WTC11 (cell line): ENCODE data around the gene SIAE. TPM values are rescaled to one million over a fixed set of nuclear protein-coding genes. Genes with fewer than 3 reads are reported as not detected.
"Not testable (repeated sequence)": the region's sequence is repeated elsewhere in the genome, so short reads cannot be mapped to it uniquely, and the experiment has no call there.

ENCODE experiments used
- ATAC-seq: fragments of 200-7000 bp; cut with Tn5 transposase; 2 replicates; pipeline ENCODE4 v1.10.0; 2021; ENCODE audit warnings: mild to moderate bottlenecking, moderate library complexity
- CTCF ChIA-PET: fragments of 300-600 bp; sonication (Branson Sonifier 250); formaldehyde crosslinking; loops from one replicate; lab custom pipeline; 2021; ENCODE audit warnings: antibody characterized with exemption; lab: Charles Lee
- POLR2A ChIA-PET: fragments of 350-600 bp; sonication (Branson Sonifier 250); formaldehyde crosslinking; loops from one replicate; lab custom pipeline; 2021; ENCODE audit warnings: antibody characterized with exemption; lab: Charles Lee
- DNase-seq: peaks from one replicate; pipeline ENCODE4 v3.0.0; 2021; ENCODE audit warnings: low spot score
- H3K27ac Mint-ChIP-seq: 2 replicates; pipeline ENCODE4 v1.8.0; 2021; ENCODE audit warnings: mixed read lengths
- H3K27me3 Mint-ChIP-seq: 2 replicates; pipeline ENCODE4 v1.8.0; 2021; ENCODE audit warnings: low read depth, mild to moderate bottlenecking, moderate library complexity, mixed read lengths
- H3K36me3 Mint-ChIP-seq: 2 replicates; pipeline ENCODE4 v1.8.0; 2021; ENCODE audit warnings: mixed read lengths
- H3K4me1 Mint-ChIP-seq: 2 replicates; pipeline ENCODE4 v1.8.0; 2022; ENCODE audit warnings: mixed read lengths
- H3K4me3 Mint-ChIP-seq: 2 replicates; pipeline ENCODE4 v1.8.0; 2021; ENCODE audit warnings: mild to moderate bottlenecking, moderate library complexity, mixed read lengths
- H3K9me3 Mint-ChIP-seq: 2 replicates; pipeline ENCODE4 v1.8.0; 2021; ENCODE audit warnings: mixed read lengths
- AFF4 ChIP-seq: sonication (generic); formaldehyde crosslinking; IDR thresholded peaks from 2 replicates; pipeline ENCODE4 v1.8.1; 2023; ENCODE audit warnings: mild to moderate bottlenecking, missing genetic modification reagents, borderline replicate concordance
- AR ChIP-seq: fragments of 250-450 bp; sonication (Bioruptor Pico); IDR thresholded peaks from 2 replicates; pipeline ENCODE4 v1.9.0; 2021; ENCODE audit warnings: mild to moderate bottlenecking
- CTCF ChIP-seq: fragments of 200-600 bp; IDR thresholded peaks from 2 replicates; pipeline ENCODE4 v1.8.0; 2022; ENCODE audit warnings: antibody characterized with exemption
- ETV6 ChIP-seq: sonication (generic); formaldehyde crosslinking; IDR thresholded peaks from 2 replicates; pipeline ENCODE4 v1.8.1; 2022; ENCODE audit warnings: mild to moderate bottlenecking, missing genetic modification reagents
- GRHL2 ChIP-seq: fragments of 250-450 bp; sonication (Bioruptor Pico); IDR thresholded peaks from 2 replicates; pipeline ENCODE4 v1.8.0; 2022; ENCODE audit warnings: mild to moderate bottlenecking, moderate library complexity; ENCODE audit not compliant: insufficient replicate concordance, severe bottlenecking
- HMGA2 ChIP-seq: fragments of 250-450 bp; sonication (Bioruptor Pico); IDR thresholded peaks from 2 replicates; pipeline ENCODE4 v1.4.0; 2021; ENCODE audit warnings: mild to moderate bottlenecking, moderate library complexity
- JAZF1 ChIP-seq: fragments of 250-450 bp; sonication (Bioruptor Pico); IDR thresholded peaks from 2 replicates; pipeline ENCODE4 v1.9.0; 2021; ENCODE audit warnings: moderate library complexity, mild to moderate bottlenecking, inconsistent platforms
- KAT7 ChIP-seq: sonication (generic); formaldehyde crosslinking; IDR thresholded peaks from 2 replicates; pipeline ENCODE4 v1.8.1; 2023; ENCODE audit warnings: missing genetic modification reagents, mild to moderate bottlenecking, borderline replicate concordance
- NFE2L1 ChIP-seq: sonication (generic); formaldehyde crosslinking; IDR thresholded peaks from 2 replicates; pipeline ENCODE4 v1.8.1; 2023; ENCODE audit warnings: missing genetic modification reagents
- NR1H2 ChIP-seq: sonication (generic); formaldehyde crosslinking; IDR thresholded peaks from 2 replicates; pipeline ENCODE4 v1.9.0; 2021; ENCODE audit warnings: mild to moderate bottlenecking, moderate library complexity, missing genetic modification reagents
- PRDM15 ChIP-seq: sonication (generic); formaldehyde crosslinking; IDR thresholded peaks from 2 replicates; pipeline ENCODE4 v1.8.0; 2022; ENCODE audit warnings: missing genetic modification reagents
- SP1 ChIP-seq: sonication (generic); formaldehyde crosslinking; conservative IDR thresholded peaks from 2 replicates; pipeline ENCODE4 v1.8.1; 2022; ENCODE audit warnings: missing genetic modification reagents
- ZMAT4 ChIP-seq: fragments of 250-450 bp; sonication (Bioruptor Pico); IDR thresholded peaks from 2 replicates; pipeline ENCODE4 v1.9.0; 2021; ENCODE audit warnings: mild to moderate bottlenecking
- ZNF423 ChIP-seq: fragments of 250-450 bp; sonication (Bioruptor Pico); IDR thresholded peaks from 2 replicates; pipeline ENCODE4 v2.1.2; 2022; ENCODE audit warnings: mild to moderate bottlenecking, moderate library complexity
- total RNA-seq: library from RNA; stranded (reverse); gene quantifications from 3 replicates; pipeline ENCODE4 v1.2.3, GENCODE V29; 2021

Gene SIAE
- total RNA-seq, 1 experiment from 2014 or later: 4.9 TPM

- TF ChIP-seq CTCF (no peak), JAZF1 (CRISPR knock-in tag) (no peak), ZMAT4 (CRISPR knock-in tag) (no peak), SP1 (CRISPR knock-in tag) (no peak)
- TF ChIP-seq, all 79 proteins: peak for 0
These were observed 65.4 kb downstream of the SIAE start (continued) for GRCh38 chr11:124608147-124608546.

GRCh38 chr11:124605719-124606118, 67.8 kb downstream of the SIAE start:
- no peak for DNase-seq
- no peaks in the 10 kb centered on the region for H3K27me3 Mint-ChIP-seq
- H3K4me3 Mint-ChIP-seq: no peak overlapping the region

GRCh38 chr11:124602723-124603122, 70.8 kb downstream of the SIAE start:
- CTCF ChIA-PET, POLR2A ChIA-PET, H3K27ac Mint-ChIP-seq, H3K9me3 Mint-ChIP-seq, DNase-seq, ATAC-seq, H3K36me3 Mint-ChIP-seq, H3K4me3 Mint-ChIP-seq, H3K27me3 Mint-ChIP-seq: not testable (repeated sequence)
- H3K4me1 Mint-ChIP-seq: peaks cover 13% of the 10 kb centered on the region

More at GRCh38 chr11:124605719-124606118, 67.8 kb downstream of the SIAE start:
- POLR2A ChIA-PET: no interaction called here
- TF ChIP-seq NFE2L1 (CRISPR knock-in tag) (no peak), KAT7 (CRISPR knock-in tag) (no peak), ETV6 (CRISPR knock-in tag) (no peak), ZMAT4 (CRISPR knock-in tag) (no peak), AFF4 (CRISPR knock-in tag) (no peak)
- CTCF ChIA-PET: no interaction called here
- H3K36me3 Mint-ChIP-seq: no peaks in the 10 kb centered on the region
- no peak for ATAC-seq
- H3K4me1 Mint-ChIP-seq: peaks cover 11% of the 10 kb centered on the region
- H3K9me3 Mint-ChIP-seq: no peaks in the 10 kb centered on the region
- H3K27ac Mint-ChIP-seq: no peak overlapping the region

GRCh38 chr11:124602193-124602592, 71.3 kb downstream of the SIAE start:
- ATAC-seq (no peak), DNase-seq (no peak)
- Mint-ChIP-seq H3K27me3 (no peaks in the 10 kb centered on the region; the same call in 1 of the 2 replicates), H3K36me3 (no peaks in the 10 kb centered on the region), H3K4me1 (peaks cover 13% of the 10 kb centered on the region), H3K9me3 (peaks cover 8% of the 10 kb centered on the region), H3K4me3 (no peak overlapping the region), H3K27ac (no peak overlapping the region)
- ChIA-PET POLR2A (no interaction called here), CTCF (interaction anchor here (1.0 kb wide), 1 partner anchor 191 kb away, joined by 3 read pairs; no protein-coding TSS in a partner anchor)
- TF ChIP-seq ZNF423 (CRISPR knock-in tag) (no peak), AR (CRISPR knock-in tag) (no peak), ZMAT4 (CRISPR knock-in tag) (no peak), NR1H2 (CRISPR knock-in tag) (no peak), GRHL2 (CRISPR knock-in tag) (no peak), HMGA2 (CRISPR knock-in tag) (no peak), PRDM15 (no peak)
